Astrocyte (in vitro differentiated cells and primary cell): ENCODE measurements around the gene SAP130. TPM values are rescaled to one million over a fixed set of nuclear protein-coding genes. Genes with fewer than 3 reads are reported as not detected.

Experiments
- DNase-seq: peaks from one replicate; pipeline ENCODE4 v3.0.0-alpha.2; 2010; ENCODE audit warnings: low read depth
- FAIRE-seq: peaks from 2 replicates; lab custom pipeline; 2011; peaks lifted over from hg19 to GRCh38; lab: Jason Lieb, UNC
- H2AFZ ChIP-seq: 2 replicates; pipeline ENCODE4 v1.6.0; 2012; ENCODE audit warnings: low read depth, low read length, inconsistent platforms
- H3K27ac ChIP-seq: 2 replicates; pipeline ENCODE4 v1.5.1; 2011; ENCODE audit warnings: low read depth, low read length, inconsistent platforms
- H3K27me3 ChIP-seq: 2 replicates; pipeline ENCODE4 v1.6.0; 2011; ENCODE audit warnings: low read length, inconsistent platforms; ENCODE audit not compliant: insufficient read depth
- H3K36me3 ChIP-seq: 2 replicates; pipeline ENCODE4 v1.5.1; 2011; ENCODE audit warnings: low read length, inconsistent platforms; ENCODE audit not compliant: insufficient read depth
- H3K4me1 ChIP-seq: 2 replicates; pipeline ENCODE4 v1.5.1; 2011; ENCODE audit warnings: low read length, inconsistent platforms; ENCODE audit not compliant: insufficient read depth
- H3K4me2 ChIP-seq: 2 replicates; pipeline ENCODE4 v1.6.0; 2012; ENCODE audit warnings: low read length, inconsistent platforms
- H3K4me3 ChIP-seq: 2 replicates; pipeline ENCODE4 v1.5.1; 2011; ENCODE audit warnings: low read depth, mild to moderate bottlenecking, low read length, inconsistent platforms; ENCODE audit not compliant: insufficient read depth
- H3K79me2 ChIP-seq: 2 replicates; pipeline ENCODE4 v1.6.0; 2012; ENCODE audit warnings: mild to moderate bottlenecking, low read length, inconsistent platforms; ENCODE audit not compliant: insufficient read depth
- H3K9ac ChIP-seq: 2 replicates; pipeline ENCODE4 v1.6.0; 2012; ENCODE audit warnings: mild to moderate bottlenecking, low read length, inconsistent platforms
- H3K9me3 ChIP-seq: 2 replicates; pipeline ENCODE4 v1.5.1; 2012; ENCODE audit warnings: low read depth, mild to moderate bottlenecking, low read length, inconsistent platforms; ENCODE audit not compliant: insufficient read depth
- H4K20me1 ChIP-seq: 2 replicates; pipeline ENCODE4 v1.6.0; 2012; ENCODE audit warnings: low read length, inconsistent platforms; ENCODE audit not compliant: insufficient read depth
- H3K27ac Mint-ChIP-seq: one replicate; pipeline ENCODE4 v1.8.0; 2021; ENCODE audit warnings: mild to moderate bottlenecking, mixed read lengths; ENCODE audit not compliant: unreplicated experiment
- H3K27me3 Mint-ChIP-seq: one replicate; pipeline ENCODE4 v1.8.0; 2021; ENCODE audit warnings: low read depth, mixed read lengths; ENCODE audit not compliant: unreplicated experiment
- H3K36me3 Mint-ChIP-seq: one replicate; pipeline ENCODE4 v1.8.0; 2021; ENCODE audit warnings: low read depth, mixed read lengths; ENCODE audit not compliant: unreplicated experiment
- H3K4me1 Mint-ChIP-seq: one replicate; pipeline ENCODE4 v1.8.0; 2021; ENCODE audit warnings: low read depth, mixed read lengths; ENCODE audit not compliant: unreplicated experiment
- H3K4me3 Mint-ChIP-seq: one replicate; pipeline ENCODE4 v1.8.0; 2021; ENCODE audit warnings: mild to moderate bottlenecking, moderate library complexity, mixed read lengths; ENCODE audit not compliant: unreplicated experiment
- H3K9me3 Mint-ChIP-seq: one replicate; pipeline ENCODE4 v1.8.0; 2021; ENCODE audit warnings: mild to moderate bottlenecking, mixed read lengths; ENCODE audit not compliant: unreplicated experiment
- CTCF ChIP-seq: IDR thresholded peaks from 2 replicates; pipeline ENCODE4 v1.5.1; 2011; ENCODE audit warnings: low read depth, mild to moderate bottlenecking, inconsistent platforms, low read length, moderate library complexity; ENCODE audit not compliant: insufficient read depth
- EZH2 ChIP-seq: IDR thresholded peaks from 2 replicates; pipeline ENCODE4 v1.6.1; 2012; ENCODE audit warnings: mild to moderate bottlenecking, low read length, inconsistent platforms; ENCODE audit not compliant: insufficient read depth
- total RNA-seq: library from RNA; stranded (reverse); gene quantifications from 2 replicates; pipeline ENCODE4 v1.2.1, GENCODE V29; 2021

The SAP130 gene
- total RNA-seq, 1 donor from 2014 or later = 24.6 TPM

DNA sequence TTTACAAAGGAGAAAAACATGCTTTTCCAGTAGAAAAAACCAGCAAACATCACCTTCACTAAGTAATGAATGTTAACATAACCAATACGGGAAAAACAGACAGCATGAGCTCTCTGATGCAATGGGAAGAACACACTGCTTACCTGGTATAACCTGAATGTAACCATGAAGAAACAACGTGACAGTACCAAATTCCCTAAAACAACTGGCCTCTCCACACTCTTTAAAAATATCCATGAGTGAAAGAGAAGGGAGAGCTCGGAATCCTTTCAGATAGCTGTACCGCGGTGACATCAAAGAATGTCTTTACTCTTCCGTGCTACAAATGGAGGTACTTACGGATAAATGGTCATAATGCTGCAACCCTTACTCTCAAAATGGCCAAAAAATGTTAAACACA, 32.1 kb downstream of the SAP130 start:
- no peaks in the 10 kb centered on the region for H3K9me3 Mint-ChIP-seq
- Histone ChIP-seq H4K20me1 (no peaks in the 10 kb centered on the region), H3K4me1 (no peaks in the 10 kb centered on the region), H3K9me3 (no peaks in the 10 kb centered on the region), H3K4me3 (no peak overlapping the region), H3K9ac (no peak overlapping the region), H3K27ac (no peak overlapping the region), H3K4me2 (no peak overlapping the region), H2AFZ (no peak overlapping the region), H3K79me2 (no peaks in the 10 kb centered on the region), H3K27me3 (no peaks in the 10 kb centered on the region), H3K36me3 (peaks cover 46% of the 10 kb centered on the region)
- no peak for DNase-seq
- TF ChIP-seq CTCF = no peak
- TF ChIP-seq EZH2 = no peak
- H3K4me1 Mint-ChIP-seq = no peaks in the 10 kb centered on the region
- no peak overlapping the region for H3K4me3 Mint-ChIP-seq
- no peaks in the 10 kb centered on the region for H3K27me3 Mint-ChIP-seq
- no peak for FAIRE-seq
- H3K27ac Mint-ChIP-seq = no peak overlapping the region
- peaks cover 9% of the 10 kb centered on the region for H3K36me3 Mint-ChIP-seq

DNA sequence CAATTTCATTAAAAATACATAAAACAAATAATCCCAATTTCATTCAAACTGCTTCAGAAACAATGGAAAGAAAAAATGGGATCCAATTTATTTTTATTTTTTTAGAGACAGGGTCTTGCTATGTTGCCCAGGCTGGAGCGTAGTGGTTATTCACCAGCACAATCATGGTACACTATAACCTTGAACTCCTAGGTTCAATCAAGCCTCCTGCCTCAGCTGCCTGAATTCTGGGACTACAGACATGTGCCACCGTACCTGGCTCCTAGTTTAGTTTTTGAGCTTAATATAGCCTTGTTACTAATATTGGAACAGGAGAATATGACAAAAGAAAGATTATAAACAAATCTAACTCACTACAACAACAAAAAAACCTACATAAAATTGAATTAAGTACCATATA, 34.2 kb downstream of the SAP130 start:
- Histone ChIP-seq H3K27ac (no peak overlapping the region), H3K9me3 (no peaks in the 10 kb centered on the region), H3K27me3 (no peaks in the 10 kb centered on the region), H3K4me2 (no peak overlapping the region), H3K79me2 (no peaks in the 10 kb centered on the region), H4K20me1 (no peaks in the 10 kb centered on the region), H3K9ac (no peak overlapping the region), H3K4me3 (no peak overlapping the region), H3K4me1 (no peaks in the 10 kb centered on the region), H3K36me3 (peaks cover 40% of the 10 kb centered on the region), H2AFZ (no peak overlapping the region)
- no peak overlapping the region for H3K4me3 Mint-ChIP-seq
- DNase-seq (no peak), FAIRE-seq (no peak)
- H3K36me3 Mint-ChIP-seq = peaks cover 4% of the 10 kb centered on the region
- no peaks in the 10 kb centered on the region for H3K9me3 Mint-ChIP-seq
- no peak overlapping the region for H3K27ac Mint-ChIP-seq
- no peak for TF ChIP-seq CTCF
- TF ChIP-seq EZH2 = no peak
- no peaks in the 10 kb centered on the region for H3K27me3 Mint-ChIP-seq
- no peaks in the 10 kb centered on the region for H3K4me1 Mint-ChIP-seq

- H3K36me3 Mint-ChIP-seq = peaks cover 5% of the 10 kb centered on the region
- no peaks in the 10 kb centered on the region for H3K27me3 ChIP-seq
- H3K4me2 ChIP-seq = no peak overlapping the region
- no peak overlapping the region for H3K4me3 Mint-ChIP-seq
- H2AFZ ChIP-seq = no peak overlapping the region
- H3K27me3 Mint-ChIP-seq = no peaks in the 10 kb centered on the region
- no peak overlapping the region for H3K4me3 ChIP-seq
- no peak overlapping the region for H3K27ac ChIP-seq
- no peaks in the 10 kb centered on the region for H3K79me2 ChIP-seq
- no peaks in the 10 kb centered on the region for H3K4me1 Mint-ChIP-seq
- no peak overlapping the region for H3K27ac Mint-ChIP-seq
- no peaks in the 10 kb centered on the region for H3K4me1 ChIP-seq
- DNase-seq = no peak
- peaks cover 37% of the 10 kb centered on the region for H3K36me3 ChIP-seq
- no peaks in the 10 kb centered on the region for H3K9me3 ChIP-seq
- no peak for FAIRE-seq
- H3K9ac ChIP-seq = no peak overlapping the region
- H4K20me1 ChIP-seq = no peaks in the 10 kb centered on the region
- TF ChIP-seq CTCF (no peak), EZH2 (no peak)
- no peaks in the 10 kb centered on the region for H3K9me3 Mint-ChIP-seq
Measured at GRCh38 chr2:127991742-127992141, 36.1 kb downstream of the SAP130 start.
